ENCODE results near the gene TXN2.

TXN2 gene

DNA sequence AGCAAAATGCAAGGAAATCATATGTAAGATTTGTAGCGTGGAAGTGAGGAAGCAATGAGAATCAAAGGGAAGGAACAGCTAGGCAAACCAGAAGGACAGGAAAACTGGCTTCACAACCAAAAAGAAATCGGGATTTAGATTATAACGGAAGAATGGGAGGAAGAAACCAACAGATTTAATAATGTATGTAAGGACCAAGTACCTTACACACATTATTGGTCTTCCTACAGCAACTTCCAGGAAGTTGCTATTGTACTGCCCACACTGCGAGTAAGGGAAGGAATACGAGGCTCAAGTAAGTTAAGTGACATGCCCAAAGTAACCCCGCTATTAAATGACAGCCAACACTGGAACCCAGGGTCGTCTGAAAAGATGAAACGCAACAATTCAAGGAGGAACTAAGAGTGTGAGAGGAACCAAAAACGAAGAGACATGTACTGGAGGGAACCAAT, 473 bp downstream of the TXN2 start:
- DNase-seq = no peak

- DNase-seq = no peak
Observed at GRCh38 chr22:36478966-36479365, 2.5 kb downstream of the TXN2 start.

DNA sequence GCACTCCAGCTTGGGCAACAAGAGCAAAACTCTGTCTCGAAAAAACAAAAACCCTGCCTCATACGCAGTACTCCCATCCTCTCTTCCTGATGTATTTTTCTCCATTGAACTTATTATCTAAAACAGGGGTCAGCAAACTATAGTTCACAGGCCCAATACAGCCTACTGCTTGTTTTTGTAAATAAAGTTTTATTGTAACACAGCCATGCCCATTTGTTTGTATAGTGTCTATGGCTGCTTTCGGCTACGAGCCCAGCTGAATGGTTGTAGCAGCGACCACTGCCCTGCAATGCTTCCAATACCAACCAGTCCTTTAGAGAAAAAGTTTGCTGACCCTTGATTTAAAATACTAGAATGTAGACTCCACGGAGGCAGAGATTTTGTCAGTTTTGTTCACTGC, 6.1 kb downstream of the TXN2 start:
- DNase-seq = no peak

GRCh38 chr22:36472689-36473088, 8.8 kb downstream of the TXN2 start:
- no peak for DNase-seq

GRCh38 chr22:36471341-36471821, 10.1 kb downstream of the TXN2 start:
- no peak for DNase-seq

- no peak for DNase-seq
Observed at GRCh38 chr22:36470994-36471331, 10.5 kb downstream of the TXN2 start.

DNA sequence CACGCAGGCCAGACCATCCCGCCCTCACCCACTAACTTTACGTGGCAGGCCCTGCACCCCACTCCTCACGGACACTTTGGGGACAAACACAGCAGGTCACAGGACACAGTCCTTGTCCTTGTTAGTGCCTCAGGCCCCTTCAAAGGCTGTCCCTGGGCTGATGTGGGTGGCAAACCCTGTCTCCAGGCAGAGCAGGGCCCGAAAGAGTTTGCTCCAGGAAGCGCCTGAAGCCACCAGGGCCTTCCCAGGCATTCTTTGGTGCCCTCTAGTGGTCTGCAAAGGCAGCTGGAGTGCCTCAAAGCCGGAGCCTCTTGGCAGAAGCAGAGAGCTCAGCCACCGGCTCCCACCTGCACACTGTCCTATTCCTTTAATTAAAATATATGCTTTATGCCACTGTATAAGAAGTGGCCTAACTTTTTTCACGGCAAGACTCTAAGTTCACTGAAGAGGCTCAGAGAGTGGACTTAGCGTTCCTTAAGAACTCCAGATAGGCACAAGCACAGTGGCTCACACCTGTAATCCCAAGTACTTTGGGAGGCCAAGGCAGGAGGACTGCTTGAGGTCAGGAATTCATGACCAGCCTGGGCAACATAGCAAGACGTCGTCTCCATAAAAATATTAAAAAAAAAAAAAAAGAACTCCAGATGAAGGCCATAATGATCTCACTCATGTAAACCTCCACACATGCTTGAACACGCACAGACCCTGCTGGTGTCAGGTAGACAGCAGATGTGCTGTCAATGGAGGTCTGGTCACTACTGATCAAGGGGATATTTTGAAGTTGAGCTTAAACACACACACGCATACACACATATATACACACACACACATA, 11.1 kb downstream of the TXN2 start:
- peak; percentile 82 for DNase-seq

DNA sequence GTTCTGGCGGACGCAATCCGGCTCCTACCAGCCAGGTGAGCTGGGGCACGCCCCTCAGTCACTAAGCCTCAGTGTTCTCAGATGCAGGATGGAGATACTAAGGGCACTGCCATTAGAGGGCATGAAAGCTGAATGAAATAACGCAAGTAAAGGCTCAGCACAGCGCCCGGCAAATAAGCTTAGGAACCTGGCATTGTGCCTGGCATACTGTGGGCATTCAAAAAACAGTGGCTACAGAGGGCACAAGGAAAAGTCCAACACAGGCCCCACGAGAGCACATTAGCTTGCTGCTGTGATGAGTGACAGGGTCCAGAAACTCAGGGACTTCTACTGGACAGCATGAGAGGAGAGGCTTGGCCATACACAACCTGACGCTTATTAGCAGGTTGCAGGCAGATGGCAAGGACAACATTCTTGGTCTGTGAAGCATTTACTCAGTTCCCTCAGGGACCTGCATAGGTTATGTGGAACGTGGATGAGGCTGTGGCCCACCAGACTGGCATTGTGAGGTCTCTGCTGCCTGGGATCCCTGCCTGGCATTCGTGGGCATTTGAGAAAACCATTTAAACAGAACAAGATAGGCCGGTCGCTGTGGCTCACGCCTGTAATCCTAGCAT, 12.2 kb downstream of the TXN2 start:
- DNase-seq = no peak

GRCh38 chr22:36467946-36468345, 13.5 kb downstream of the TXN2 start:
- DNase-seq = no peak

DNA sequence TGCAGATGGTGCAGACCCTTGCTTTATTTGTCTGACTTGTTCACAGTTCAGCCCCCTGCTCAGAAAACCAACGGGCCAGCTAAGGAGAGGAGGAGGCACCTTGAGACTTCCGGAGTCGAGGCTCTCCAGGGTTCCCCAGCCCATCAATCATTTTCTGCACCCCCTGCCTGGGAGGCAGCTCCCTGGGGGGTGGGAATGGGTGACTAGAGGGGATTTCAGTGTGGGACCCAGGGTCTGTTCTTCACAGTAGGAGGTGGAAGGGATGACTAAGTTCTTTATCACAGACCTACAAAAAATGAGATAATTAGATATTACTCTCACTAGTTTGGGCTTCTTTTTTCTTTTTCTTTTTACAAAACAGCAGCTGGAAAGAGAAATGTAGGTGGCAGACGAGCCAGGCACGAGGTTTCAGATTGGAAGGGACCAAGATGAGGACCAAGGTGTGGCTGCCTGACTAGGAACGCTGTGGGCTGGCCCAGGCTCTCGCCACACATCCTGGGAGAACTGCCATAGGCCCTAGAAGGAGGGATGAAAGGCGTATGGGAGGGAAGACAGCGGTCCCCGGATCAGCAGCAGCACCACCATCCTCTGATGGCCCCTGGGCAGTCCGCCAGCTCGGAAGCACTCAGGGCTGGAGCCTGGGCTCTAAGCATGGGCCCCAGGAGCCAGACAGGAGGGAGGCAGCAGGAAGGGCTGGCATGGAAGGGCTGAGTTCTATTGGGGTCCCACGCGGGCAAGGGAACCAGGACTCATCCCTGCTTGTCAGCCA, 14.2 kb downstream of the TXN2 start:
- DNase-seq = no peak

DNA sequence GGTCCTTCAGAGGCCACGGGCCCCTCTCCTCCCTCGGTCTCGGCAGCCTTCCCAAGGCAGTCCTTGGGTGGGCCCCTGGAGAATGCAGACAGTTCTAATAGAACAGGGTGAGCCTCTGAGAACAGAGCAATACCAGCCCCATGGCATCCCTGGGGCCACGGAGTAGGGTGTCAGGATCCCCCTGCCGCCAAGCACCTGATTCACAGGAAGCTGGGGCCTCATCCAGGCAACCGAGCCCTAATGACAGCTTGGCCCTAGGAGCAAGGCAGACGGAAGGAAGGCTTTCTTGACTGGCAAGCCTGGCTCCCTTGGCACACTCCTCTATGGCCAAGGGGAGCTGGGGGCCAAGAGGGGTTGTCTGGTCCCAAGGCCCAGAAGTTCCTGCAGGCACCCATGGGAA, 15.2 kb downstream of the TXN2 start:
- DNase-seq = no peak

- DNase-seq = no peak
Observed at GRCh38 chr22:36465232-36466021, 16.0 kb downstream of the TXN2 start.

- no peak for DNase-seq
Observed at GRCh38 chr22:36464715-36465231, 16.7 kb downstream of the TXN2 start.

- DNase-seq = no peak
Observed at GRCh38 chr22:36463783-36464184, 17.7 kb downstream of the TXN2 start.

- no peak for DNase-seq
Observed at GRCh38 chr22:36461665-36462649, 19.5 kb downstream of the TXN2 start.

DNA sequence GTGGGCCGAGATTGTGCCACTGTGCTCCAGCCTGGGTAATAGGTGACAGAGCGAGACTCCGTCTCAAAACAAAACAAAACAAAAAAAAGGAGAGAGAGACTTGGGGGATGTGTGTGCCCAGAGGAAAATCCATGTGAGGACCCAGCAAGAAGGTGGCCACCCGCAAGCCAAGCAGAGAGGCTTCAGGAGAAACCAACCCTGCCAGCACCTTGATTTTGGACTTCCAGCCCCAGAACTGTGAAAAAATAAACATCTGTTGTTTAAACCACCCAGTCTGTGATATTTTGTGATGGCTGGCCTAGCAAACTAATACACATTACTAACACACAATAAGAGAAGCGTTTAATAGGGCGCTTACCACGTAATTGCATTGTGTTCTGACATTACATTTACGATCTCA, 21.2 kb downstream of the TXN2 start:
- DNase-seq = no peak

- no peak for DNase-seq
Observed at GRCh38 chr22:36457688-36458450, 23.6 kb downstream of the TXN2 start.

DNA sequence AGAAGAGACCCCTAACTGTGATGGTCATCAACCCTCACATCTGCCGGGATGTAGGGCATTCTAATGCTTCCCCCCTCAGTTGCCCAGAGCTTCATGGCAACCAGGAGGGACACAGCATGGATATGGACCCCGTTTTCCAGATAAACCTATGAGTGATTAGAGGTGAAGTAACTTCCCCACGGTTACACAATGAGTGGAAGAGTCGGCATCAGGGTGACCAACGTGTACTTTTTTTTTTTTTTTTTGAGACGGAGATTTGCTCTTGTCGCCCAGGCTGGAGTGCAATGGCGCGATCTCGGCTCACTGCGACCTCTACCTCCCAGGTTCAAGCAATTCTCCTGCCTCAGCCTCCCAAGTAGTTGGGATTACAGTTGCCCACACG, 25.0 kb downstream of the TXN2 start:
- DNase-seq = no peak

DNA sequence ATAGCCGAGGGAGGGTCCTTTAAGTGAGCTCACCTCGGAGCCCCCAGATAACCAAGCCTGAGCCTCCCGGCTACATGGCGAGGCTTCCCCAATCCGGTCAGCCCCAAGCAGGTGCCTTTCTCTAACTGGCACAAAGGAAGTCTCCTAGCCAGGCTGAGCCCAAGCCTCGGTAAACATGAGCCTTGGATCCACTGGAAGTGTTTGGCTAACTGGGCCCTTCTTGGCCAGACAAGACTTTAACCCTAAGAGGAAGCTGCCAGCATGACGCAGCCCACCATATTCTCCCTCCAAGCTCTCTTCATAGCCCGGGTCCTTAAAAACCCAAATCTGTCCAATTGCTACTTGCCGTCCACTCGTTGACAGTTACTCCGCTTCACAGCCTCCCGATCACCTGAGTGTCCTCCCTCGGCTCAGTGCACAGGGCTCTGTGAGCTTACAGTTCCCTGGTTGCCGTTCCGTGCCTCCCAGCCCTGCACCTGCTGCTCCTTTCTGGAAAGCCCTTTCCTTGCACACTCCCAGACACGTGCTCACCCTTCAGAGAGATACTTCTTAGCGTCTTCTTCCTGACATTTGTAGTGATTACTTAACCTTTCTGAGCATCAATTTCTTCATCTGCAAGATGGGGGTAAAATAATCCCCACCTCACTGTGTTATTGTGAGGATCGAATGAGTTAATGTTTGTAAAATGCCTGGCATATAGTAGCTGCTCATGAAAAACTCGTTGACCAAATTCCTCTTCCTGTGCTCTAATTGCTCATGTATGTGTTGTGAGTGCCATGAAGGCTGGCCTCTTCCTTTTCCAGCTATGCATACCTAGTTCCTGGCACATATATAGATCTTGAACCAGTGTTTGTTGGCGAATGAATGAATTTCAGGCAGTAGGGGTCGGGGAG, 25.6 kb downstream of the TXN2 start:
- DNase-seq = no peak
